Sigmoid colon (tissue), 4 donors: ENCODE measurements around the gene FAM81A.

Experiments
- CTCF ChIP-seq, 4 experiments: fragments of 450-650 bp in 3 of 4; fragments of 200-600 bp in 1 of 4; IDR thresholded peaks; one replicate each; pipeline ENCODE4 v1.5.1; 2016 to 2019; ENCODE audit warnings: antibody characterized with exemption in 4 of 4, mild to moderate bottlenecking in 3 of 4, moderate library complexity in 2 of 4
- POLR2AphosphoS5 ChIP-seq, 4 donors: sonication (generic); formaldehyde crosslinking; IDR thresholded peaks; one replicate each; pipeline ENCODE4 v1.6.1; 2017; ENCODE audit warnings: antibody characterized with exemption in 4 of 4

GRCh38 chr15:59550530-59550929 lies 112.5 kb downstream of the FAM81A start:
- TF ChIP-seq CTCF (IDR thresholded peaks at IDR 0.05) (no peak), POLR2AphosphoS5 (IDR thresholded peaks at IDR 0.05) (no peak)
